ENCODE data around the gene SWAP70.
"Not testable (repeated sequence)": the region's sequence is repeated elsewhere in the genome, so short reads cannot be mapped to it uniquely, and the experiment has no call there.

Gene SWAP70

GRCh38 chr11:9722023-9722422, 58.1 kb downstream of the SWAP70 start:
- no peak for DNase-seq (ENCODE audit: low read depth)

GRCh38 chr11:9722893-9723292, 59.0 kb downstream of the SWAP70 start:
- DNase-seq (ENCODE audit: low read depth): no peak

- no peak for DNase-seq (ENCODE audit: low read depth)
Measured at GRCh38 chr11:9726321-9727022, 62.6 kb downstream of the SWAP70 start.

GRCh38 chr11:9728058-9728457, 64.2 kb downstream of the SWAP70 start:
- no peak for DNase-seq (ENCODE audit: low read depth)

GRCh38 chr11:9731256-9731655, 67.4 kb downstream of the SWAP70 start:
- DNase-seq (ENCODE audit: low read depth): no peak

GRCh38 chr11:9732453-9732852, 68.6 kb downstream of the SWAP70 start:
- no peak for DNase-seq (ENCODE audit: low read depth)

- no peak for DNase-seq (ENCODE audit: low read depth)
Measured at GRCh38 chr11:9733212-9733611, 69.3 kb downstream of the SWAP70 start.

GRCh38 chr11:9735236-9735635, 71.4 kb downstream of the SWAP70 start:
- DNase-seq (ENCODE audit: low read depth): no peak

GRCh38 chr11:9735919-9736318, 72.0 kb downstream of the SWAP70 start:
- no peak for DNase-seq (ENCODE audit: low read depth)

GRCh38 chr11:9736365-9736764, 72.5 kb downstream of the SWAP70 start:
- no peak for DNase-seq (ENCODE audit: low read depth)

- DNase-seq (ENCODE audit: low read depth): no peak
Measured at GRCh38 chr11:9738116-9738515, 74.2 kb downstream of the SWAP70 start.

- DNase-seq (ENCODE audit: low read depth): no peak
Measured at GRCh38 chr11:9738707-9739106, 74.8 kb downstream of the SWAP70 start.

- no peak for DNase-seq (ENCODE audit: low read depth)
Measured at GRCh38 chr11:9739123-9739900, 75.4 kb downstream of the SWAP70 start.

- no peak for DNase-seq (ENCODE audit: low read depth)
Measured at GRCh38 chr11:9740202-9740883, 76.5 kb downstream of the SWAP70 start.

- DNase-seq (ENCODE audit: low read depth): no peak
Measured at GRCh38 chr11:9741260-9741659, 77.4 kb downstream of the SWAP70 start.

- DNase-seq (ENCODE audit: low read depth): not testable (repeated sequence)
Measured at GRCh38 chr11:9743512-9743911, 79.6 kb downstream of the SWAP70 start.

- DNase-seq (ENCODE audit: low read depth): no peak
Measured at GRCh38 chr11:9745411-9746211, 81.7 kb downstream of the SWAP70 start.

- no peak for DNase-seq (ENCODE audit: low read depth)
Measured at GRCh38 chr11:9747229-9747628, 83.4 kb downstream of the SWAP70 start.

GRCh38 chr11:9747828-9748227, 84.0 kb downstream of the SWAP70 start:
- no peak for DNase-seq (ENCODE audit: low read depth)

GRCh38 chr11:9748361-9748970, 84.6 kb downstream of the SWAP70 start:
- no peak for DNase-seq (ENCODE audit: low read depth)

- DNase-seq (ENCODE audit: low read depth): no peak
Measured at GRCh38 chr11:9750551-9750950, 86.7 kb downstream of the SWAP70 start.

- DNase-seq (ENCODE audit: low read depth): no peak
Measured at GRCh38 chr11:9752091-9752490, 88.2 kb downstream of the SWAP70 start.

Data from stimulated activated CD8-positive, alpha-beta memory T cell treated with anti-CD3 and anti-CD28 coated beads, Interleukin-15, amount 100 ng/mL, for 1 hour (primary cell).